Measurements from ENCODE around the gene PGGT1B. TPM values are rescaled to one million over a fixed set of nuclear protein-coding genes. Genes with fewer than 3 reads are reported as not detected.

The PGGT1B gene
- total and polyA plus RNA-seq, 2 of the 8 experiments (the other 6 are each of a cell fraction or from before 2014, with no cell fraction given), result 1.9 to 43.1 TPM

GRCh38 chr5:115190388-115190787 lies 72.3 kb downstream of the PGGT1B start (continued):
- TF ChIP-seq CHD7 (IDR thresholded peaks at IDR 0.05; ENCODE audit: insufficient replicate concordance, low read length) (no peak), RAD21 (IDR thresholded peaks at IDR 0.05 in 1 of 2, conservative IDR thresholded peaks at IDR 0.05 in 1 of 2; ENCODE audit: low read depth in 2 of 2, low read length in 2 of 2) (no peak), SUZ12 (IDR thresholded peaks at IDR 0.05; ENCODE audit: low read length) (no peak), MAFK (IDR thresholded peaks at IDR 0.05; ENCODE audit: low read depth, low read length) (no peak), KDM4A (IDR thresholded peaks at IDR 0.05; ENCODE audit: low read depth, low read length, severe bottlenecking) (no peak), POU5F1 (IDR thresholded peaks at IDR 0.05; ENCODE audit: low read depth, low read length) (no peak), TCF12 (IDR thresholded peaks at IDR 0.05; ENCODE audit: low read depth, low read length) (no peak), HDAC6 (IDR thresholded peaks at IDR 0.05; ENCODE audit: low read depth, low read length) (no peak), FOSL1 (IDR thresholded peaks at IDR 0.05; ENCODE audit: insufficient read depth, low read depth, low read length) (no peak), POLR2AphosphoS5 (IDR thresholded peaks at IDR 0.05; ENCODE audit: low read depth, low read length) (no peak)

Measured in H1 (cell line).